NCI-H446 (cell line): ENCODE data around the gene TMOD4.

Experiments
- DNase-seq, 2 experiments: peaks; one replicate each; lab custom pipeline; 2025; lab: John Stamatoyannopoulos, UW

Gene TMOD4

GRCh38 chr1:151175041-151175741 lies 590 bp downstream of the TMOD4 start:
- peak in 1 of 2 experiments; percentile 10 for DNase-seq

- no peak for DNase-seq
These were observed 4.6 kb downstream of the TMOD4 start for GRCh38 chr1:151171190-151171589.

GRCh38 chr1:151167116-151167515 lies 8.7 kb downstream of the TMOD4 start:
- no peak for DNase-seq

- DNase-seq: no peak
These were observed 9.2 kb downstream of the TMOD4 start for GRCh38 chr1:151166505-151166956.

GRCh38 chr1:151165738-151166504 lies 9.9 kb downstream of the TMOD4 start, which contains the start of the genes LYSMD1 and SCNM1:
Gene LYSMD1, minus strand, starts transcription at chr1:151165902. Its CDS starts 644 bp downstream, at chr1:151165258.
Gene SCNM1, plus strand, starts transcription at chr1:151166144. Its CDS starts 9 bp downstream, at chr1:151166153.
- DNase-seq: peak; percentile 94 to 97

GRCh38 chr1:151165281-151165737 lies 10.5 kb downstream of the TMOD4 start:
- no peak for DNase-seq

GRCh38 chr1:151164732-151165280 lies 11.0 kb downstream of the TMOD4 start:
- no peak for DNase-seq

GRCh38 chr1:151159373-151159772 lies 16.4 kb downstream of the TMOD4 start:
- no peak for DNase-seq

GRCh38 chr1:151158751-151159251 lies 17.0 kb downstream of the TMOD4 start:
- no peak for DNase-seq

- DNase-seq: no peak
These were observed 17.5 kb downstream of the TMOD4 start for GRCh38 chr1:151158326-151158725.

GRCh38 chr1:151157067-151157531 lies 18.7 kb downstream of the TMOD4 start:
- no peak for DNase-seq

- no peak for DNase-seq
These were observed 19.3 kb downstream of the TMOD4 start, which contains the start of gene TNFAIP8L2 for GRCh38 chr1:151156515-151156819. Gene TNFAIP8L2, plus strand, starts transcription at chr1:151156649. Its CDS starts 2,049 bp downstream, at chr1:151158698.

GRCh38 chr1:151147665-151148064 lies 28.1 kb downstream of the TMOD4 start:
- no peak for DNase-seq

GRCh38 chr1:151147132-151147503 lies 28.7 kb downstream of the TMOD4 start:
- DNase-seq: no peak

- peak; percentile 53 to 83 for DNase-seq
These were observed 29.2 kb downstream of the TMOD4 start, which contains the start of gene SEMA6C for GRCh38 chr1:151146412-151147131. Gene SEMA6C, minus strand, starts transcription at chr1:151146631. Its CDS starts 4,010 bp downstream, at chr1:151142621.

- DNase-seq: no peak
These were observed 29.7 kb downstream of the TMOD4 start for GRCh38 chr1:151146072-151146411.

- no peak for DNase-seq
These were observed 30.3 kb downstream of the TMOD4 start for GRCh38 chr1:151145304-151146071.

- DNase-seq: no peak
These were observed 31.1 kb downstream of the TMOD4 start for GRCh38 chr1:151144474-151145303.

GRCh38 chr1:151143986-151144385 lies 31.8 kb downstream of the TMOD4 start:
- DNase-seq: no peak

GRCh38 chr1:151143057-151143435 lies 32.7 kb downstream of the TMOD4 start:
- DNase-seq: no peak
